Measurements from ENCODE around the gene PPM1A.
A peak's percentile ranks its signal among the peaks of the same experiment; 100 is the strongest.

The PPM1A gene

DNA sequence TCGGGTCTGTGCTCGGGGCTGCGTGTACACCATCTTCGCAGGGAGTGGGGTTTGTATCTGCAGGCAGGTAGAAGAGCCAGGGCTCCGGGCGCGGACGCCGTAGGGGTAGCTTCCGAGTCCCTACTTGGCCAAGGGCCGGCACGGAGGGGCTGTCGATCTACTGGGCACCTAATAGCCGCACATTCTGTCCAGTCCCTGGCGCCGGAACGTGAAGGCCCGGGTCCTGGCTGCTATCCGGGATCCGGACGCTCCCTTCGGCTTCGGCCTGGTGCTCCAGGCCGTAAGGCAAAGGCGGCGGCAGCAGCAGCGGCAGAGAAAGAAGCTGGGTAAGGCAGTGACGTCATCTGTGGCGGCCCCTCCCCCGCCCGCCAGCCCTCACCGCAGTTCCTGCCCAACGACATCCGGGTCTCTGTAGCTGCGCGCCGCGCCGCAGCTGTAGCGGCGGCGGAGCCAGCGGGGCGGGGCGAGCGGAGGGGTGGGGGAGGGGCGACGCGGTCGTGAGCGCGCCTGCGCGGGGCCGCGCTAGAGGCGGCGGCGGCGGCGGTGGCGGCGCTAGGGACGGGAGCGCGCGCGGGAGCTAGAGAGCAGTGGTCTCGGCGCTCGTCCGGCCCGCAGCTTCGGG is at the start of gene PPM1A:
PPM1A (plus strand) TSS at position 525 of the 622 bp plus-strand sequence. CDS start 33,483 bp downstream, outside the sequence.
- DNase-seq: peak; percentile 80

DNA sequence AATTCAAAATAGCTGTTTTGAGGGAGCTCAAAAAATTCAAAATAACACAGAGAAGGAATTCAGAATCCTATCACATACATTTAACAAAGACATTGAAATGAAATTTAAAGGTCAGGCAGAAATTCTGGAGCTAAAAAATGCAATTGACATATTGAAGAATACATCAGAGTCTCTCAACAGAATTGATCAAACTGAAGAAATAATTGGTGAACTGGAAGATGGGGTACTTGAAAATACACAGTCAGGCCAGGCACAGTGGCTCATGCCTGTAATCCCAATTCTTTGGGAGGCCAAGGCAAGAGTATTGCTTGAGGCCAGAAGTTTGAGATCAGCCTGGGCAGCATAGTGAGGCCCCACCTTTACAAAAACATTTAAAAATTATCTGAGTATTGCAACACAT is 49.7 kb upstream of the PPM1A start:
- DNase-seq: no peak

GRCh38 chr14:60204104-60204842 is 44.7 kb upstream of the PPM1A start:
- DNase-seq: no peak

DNA sequence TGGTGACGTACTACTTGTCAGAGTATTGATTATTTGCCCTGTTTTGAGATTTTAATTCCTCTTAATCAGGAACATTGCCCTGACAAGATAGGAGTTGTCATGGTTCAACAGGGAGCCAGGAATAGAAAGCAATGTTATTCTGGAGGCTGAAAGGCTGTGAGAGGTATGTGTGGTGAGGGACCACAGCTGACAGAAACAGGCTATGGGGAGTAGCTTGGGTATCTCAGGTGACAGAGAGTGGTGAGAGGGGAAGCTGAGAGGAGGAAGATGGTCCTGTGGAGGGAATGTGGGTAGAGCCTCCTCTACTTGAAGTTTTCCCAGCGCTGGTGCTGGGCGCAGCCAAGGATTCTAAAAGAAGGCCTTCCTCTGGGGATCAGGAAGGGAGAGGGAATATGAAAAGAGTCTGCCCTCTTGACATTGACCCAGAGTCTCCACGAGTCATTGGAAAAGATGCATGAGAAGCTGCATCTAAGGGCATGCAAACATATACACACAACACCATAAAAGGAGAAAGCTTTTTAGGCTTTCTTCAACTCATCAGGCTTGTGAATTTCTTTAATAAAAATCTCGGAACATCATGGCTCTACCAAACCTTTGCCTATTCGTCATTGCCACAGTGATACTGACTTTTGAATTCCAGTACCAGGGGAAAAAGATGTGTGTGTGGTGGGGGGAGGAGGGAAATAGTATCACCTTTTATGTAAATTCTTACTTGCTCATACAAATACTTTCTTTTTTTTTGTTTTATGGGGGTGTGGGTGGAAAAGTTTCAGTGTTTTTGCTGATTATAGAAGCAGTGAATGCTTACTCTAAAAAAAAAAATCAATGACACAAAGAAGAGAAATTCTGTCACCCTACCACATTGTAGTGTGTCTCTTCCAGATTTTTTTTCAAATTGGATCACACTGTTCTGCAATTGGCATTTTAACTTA is 43.9 kb upstream of the PPM1A start:
- no peak for DNase-seq

GRCh38 chr14:60206249-60206670 is 42.8 kb upstream of the PPM1A start:
- no peak for DNase-seq

- no peak for DNase-seq
Observed at GRCh38 chr14:60206837-60207533, 42.0 kb upstream of the PPM1A start.

DNA sequence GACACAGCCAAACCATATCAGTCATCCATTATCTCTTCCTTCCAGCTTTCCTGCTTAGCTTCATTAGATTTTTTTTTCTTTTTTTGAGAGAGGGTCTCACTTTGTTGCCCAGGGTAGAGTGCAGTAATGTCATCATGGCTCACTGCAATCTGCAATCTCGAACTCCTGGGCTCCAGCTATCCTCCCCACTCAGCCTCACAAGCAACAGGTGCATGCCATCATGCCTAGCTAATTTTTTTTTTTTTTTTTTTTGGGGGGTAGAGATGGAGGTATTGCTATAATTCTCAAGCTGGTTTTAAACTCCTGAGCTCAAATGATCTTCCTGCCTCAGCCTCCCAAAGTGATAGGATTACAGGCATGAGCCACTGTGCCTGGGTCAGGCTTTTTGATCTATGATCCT is 38.3 kb upstream of the PPM1A start:
- DNase-seq: no peak

GRCh38 chr14:60211153-60211552 is 37.9 kb upstream of the PPM1A start:
- DNase-seq: no peak

DNA sequence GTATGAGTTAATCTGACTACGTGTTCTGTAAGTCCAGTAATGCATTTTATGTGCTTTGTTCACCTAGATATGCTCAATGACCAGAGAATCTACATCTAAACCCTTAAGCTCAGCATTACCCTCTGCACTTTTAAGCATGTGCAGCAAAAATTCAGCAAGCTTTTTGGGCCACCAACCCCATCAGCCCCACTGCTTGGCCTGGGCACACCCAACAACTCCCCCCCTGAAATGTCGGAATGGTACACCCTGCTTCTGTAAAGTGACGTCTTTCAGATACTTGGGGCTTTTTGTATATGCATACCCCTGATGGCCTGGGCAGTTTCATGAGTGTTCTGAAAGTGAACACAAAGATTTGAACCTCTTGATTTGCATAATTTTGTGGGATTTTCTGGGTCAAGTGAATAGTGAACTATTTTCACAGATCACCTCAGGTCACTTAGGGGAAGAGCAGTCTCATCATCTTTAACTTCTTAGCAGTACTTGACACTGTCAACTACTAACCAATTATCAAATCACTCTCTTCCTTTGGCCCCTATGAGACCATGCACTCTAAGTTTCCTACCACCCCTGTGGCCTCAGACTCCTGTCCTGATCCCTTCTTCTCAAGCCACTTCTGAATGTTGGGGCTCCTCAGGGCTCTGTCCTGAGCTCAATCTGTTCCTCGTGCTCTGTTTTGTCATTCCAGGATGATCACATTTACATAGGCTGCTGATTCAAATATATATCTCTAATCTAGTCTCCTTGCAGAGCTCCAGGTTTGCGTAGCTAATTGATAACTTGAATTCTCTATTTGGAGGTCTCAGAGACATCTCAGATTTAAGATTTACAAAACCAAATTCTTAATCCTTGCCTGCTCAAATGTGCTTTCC is 36.3 kb upstream of the PPM1A start:
- DNase-seq: no peak

- DNase-seq: no peak
Observed at GRCh38 chr14:60214003-60214402, 35.0 kb upstream of the PPM1A start.

- DNase-seq: no peak
Observed at GRCh38 chr14:60214415-60215126, 34.5 kb upstream of the PPM1A start.

DNA sequence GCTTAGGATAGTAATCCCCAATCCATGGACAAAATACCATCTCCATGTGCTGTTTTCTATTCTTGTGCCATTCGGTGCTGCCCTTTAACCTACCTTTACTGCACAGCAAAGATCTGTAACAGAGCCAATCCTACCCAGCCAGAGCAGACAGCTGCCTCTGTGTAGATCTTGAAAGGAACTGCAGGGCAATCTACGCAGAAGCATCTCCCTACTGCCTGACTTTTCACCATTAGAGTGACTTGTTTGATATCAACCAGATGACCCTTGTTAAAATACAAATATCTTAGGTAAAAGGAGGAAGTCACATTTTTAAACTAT is 33.9 kb upstream of the PPM1A start:
- DNase-seq: no peak

- no peak for DNase-seq
Observed at GRCh38 chr14:60215520-60216420, 33.3 kb upstream of the PPM1A start.

DNA sequence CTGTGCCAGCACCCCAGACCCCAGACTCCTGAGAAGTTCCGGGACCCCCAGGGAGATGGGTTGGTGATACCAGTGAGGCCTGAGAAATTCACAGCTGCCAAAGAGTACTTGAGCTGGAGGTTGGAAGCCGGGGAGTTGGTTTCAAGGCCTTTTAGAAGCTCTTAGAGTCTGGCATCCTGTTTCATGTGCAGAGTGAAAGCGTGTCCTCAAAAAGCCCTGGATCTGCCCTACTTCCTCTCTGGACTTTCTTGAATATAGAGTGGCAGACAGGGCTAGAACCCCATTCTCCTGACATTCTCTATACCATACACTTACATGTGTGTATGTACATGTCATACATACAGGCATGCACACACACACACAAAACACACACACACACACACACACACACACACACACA is 31.3 kb upstream of the PPM1A start:
- peak; percentile 24 for DNase-seq

DNA sequence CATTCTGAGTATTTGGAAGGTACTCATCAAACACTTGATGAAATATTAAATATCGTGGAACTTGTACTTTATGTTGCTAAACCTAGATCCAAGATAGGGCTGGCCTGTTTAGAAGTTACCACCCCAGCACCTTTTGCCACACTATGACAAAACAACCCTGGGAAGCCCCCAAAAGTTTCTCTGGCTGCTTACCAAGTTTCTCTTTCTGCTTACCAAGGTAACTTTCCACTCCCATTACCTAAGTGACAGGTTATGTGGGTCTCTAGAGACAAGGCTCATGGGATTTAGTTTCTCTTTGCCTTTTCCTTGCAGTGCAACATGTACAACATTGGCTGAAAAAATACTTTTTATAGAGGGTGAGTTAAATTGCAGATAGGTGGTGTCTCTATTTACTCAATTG is 28.9 kb upstream of the PPM1A start:
- DNase-seq: no peak

- DNase-seq: no peak
Observed at GRCh38 chr14:60220917-60221316, 28.1 kb upstream of the PPM1A start.

DNA sequence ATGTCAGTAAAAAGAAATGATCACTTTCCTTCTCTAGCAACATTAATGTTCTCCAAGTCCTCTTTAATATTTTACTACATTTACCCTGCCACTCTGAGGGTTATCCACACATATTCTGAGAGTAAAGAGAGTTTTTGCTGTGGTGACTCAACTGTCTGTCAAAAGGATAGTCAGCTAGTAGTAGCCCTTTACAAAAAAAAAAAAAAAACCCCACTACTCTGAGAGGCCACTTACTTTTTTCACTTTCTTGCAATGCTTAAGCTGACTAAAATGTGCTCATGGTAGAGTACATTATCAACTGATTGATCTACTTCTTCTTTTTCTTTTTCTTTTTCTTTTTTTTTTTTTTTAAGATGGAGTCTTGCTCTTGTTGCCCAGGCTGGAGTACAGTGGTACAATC is 27.6 kb upstream of the PPM1A start:
- DNase-seq: no peak

GRCh38 chr14:60222820-60223219 is 26.2 kb upstream of the PPM1A start:
- DNase-seq: no peak

GRCh38 chr14:60225265-60225664 is 23.8 kb upstream of the PPM1A start:
- no peak for DNase-seq

DNA sequence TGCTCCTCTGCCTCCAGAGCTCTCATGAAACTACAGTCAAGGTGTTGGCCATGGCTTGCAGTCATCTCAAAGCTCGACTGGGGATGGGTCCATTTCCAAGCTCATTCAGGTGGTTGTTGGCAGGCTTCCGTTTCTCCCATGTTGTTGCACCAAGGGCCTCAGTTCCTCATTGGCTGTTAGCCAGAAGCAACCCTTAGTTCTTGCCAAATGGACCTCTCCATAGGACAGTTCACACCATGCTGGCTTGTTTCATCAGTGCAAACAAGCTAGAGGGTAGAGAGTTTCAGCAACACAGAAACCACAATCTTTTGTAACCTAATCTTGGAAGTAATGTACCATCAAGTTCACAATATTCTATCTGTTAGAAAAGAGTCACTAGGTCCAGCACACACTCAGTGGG is 22.7 kb upstream of the PPM1A start:
- DNase-seq: no peak
